ENCODE data around the gene PLA2G15.

The PLA2G15 gene

DNA sequence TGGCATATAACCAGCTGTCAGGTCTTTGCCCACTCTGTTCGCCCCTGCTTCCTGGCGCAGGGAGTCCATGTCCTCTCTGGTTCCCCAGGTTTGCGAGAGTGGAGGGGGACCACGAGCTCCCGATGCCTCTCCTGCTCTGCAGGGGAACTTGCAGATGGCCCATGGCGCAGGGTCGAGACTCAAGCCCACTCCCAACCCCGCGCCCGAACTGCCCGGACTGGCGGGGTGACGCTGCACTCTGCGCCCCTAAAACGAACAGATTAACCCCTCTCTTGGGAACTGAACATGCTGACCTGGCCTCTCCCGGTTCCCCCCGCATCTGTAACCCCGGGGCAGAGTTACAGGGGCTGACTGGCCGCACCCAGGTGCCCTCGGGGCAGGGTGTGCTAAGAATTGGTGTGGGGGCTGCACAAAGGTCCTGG lies 681 bp upstream of the PLA2G15 start:
- DNase-seq (ENCODE audit: low read depth) = no peak
- peak overlapping the region; percentile 98 for H3K4me3 ChIP-seq (ENCODE audit: low read length)
- TF ChIP-seq, protein P1, sequence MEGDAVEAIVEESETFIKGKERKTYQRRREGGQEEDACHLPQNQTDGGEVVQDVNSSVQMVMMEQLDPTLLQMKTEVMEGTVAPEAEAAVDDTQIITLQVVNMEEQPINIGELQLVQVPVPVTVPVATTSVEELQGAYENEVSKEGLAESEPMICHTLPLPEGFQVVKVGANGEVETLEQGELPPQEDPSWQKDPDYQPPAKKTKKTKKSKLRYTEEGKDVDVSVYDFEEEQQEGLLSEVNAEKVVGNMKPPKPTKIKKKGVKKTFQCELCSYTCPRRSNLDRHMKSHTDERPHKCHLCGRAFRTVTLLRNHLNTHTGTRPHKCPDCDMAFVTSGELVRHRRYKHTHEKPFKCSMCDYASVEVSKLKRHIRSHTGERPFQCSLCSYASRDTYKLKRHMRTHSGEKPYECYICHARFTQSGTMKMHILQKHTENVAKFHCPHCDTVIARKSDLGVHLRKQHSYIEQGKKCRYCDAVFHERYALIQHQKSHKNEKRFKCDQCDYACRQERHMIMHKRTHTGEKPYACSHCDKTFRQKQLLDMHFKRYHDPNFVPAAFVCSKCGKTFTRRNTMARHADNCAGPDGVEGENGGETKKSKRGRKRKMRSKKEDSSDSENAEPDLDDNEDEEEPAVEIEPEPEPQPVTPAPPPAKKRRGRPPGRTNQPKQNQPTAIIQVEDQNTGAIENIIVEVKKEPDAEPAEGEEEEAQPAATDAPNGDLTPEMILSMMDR (conservative IDR thresholded peaks at IDR 0.05; ENCODE audit: low read length) = no peak

DNA sequence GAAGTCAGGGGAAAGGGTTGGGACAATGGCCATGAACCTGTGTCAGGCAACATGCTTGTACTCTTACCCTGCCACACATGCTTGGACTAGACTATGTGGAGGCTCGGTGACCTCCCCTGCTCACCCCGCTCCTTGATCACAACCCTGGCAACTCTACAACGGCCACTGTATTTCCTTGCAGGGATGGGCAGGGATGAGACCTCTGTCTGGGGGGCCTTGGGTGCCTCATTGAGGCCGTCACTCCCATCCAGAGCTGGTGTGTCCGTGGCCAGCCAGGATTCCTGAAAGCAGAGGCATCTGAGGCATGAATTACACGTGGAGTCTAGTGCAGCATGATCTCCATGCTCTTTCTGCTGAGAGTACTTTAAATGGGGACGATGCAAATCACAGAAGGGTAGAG lies 948 bp downstream of the PLA2G15 start:
- H3K4me3 ChIP-seq (ENCODE audit: low read length) = peak overlapping the region; percentile 98
- TF ChIP-seq, protein P1 (conservative IDR thresholded peaks at IDR 0.05; ENCODE audit: low read length) = no peak
- no peak for DNase-seq (ENCODE audit: low read depth)

DNA sequence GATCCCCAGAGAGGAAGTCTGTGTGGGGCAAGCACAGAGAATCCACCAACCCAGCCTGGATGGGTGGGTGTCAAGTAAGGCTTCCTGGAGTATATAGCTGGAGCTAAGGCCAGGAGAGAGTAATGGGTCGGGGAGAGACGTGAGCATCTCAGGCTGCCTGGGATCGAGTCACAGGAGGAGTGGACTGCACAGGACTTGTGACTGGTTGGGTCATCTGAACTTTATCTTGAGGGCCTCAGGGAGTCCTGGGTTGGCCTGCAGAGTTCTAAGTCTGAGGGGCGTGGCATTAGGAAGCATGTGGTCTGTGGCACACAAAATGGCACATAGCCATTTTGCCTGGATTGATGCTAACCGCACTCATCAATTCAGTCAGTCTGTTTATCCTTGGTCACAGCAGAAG lies 1.5 kb downstream of the PLA2G15 start:
- peak; percentile 41 for DNase-seq (ENCODE audit: low read depth)
- H3K4me3 ChIP-seq (ENCODE audit: low read length) = no peak overlapping the region; the same call in none of the 2 replicates
- TF ChIP-seq, protein P1 (conservative IDR thresholded peaks at IDR 0.05; ENCODE audit: low read length) = no peak

DNA sequence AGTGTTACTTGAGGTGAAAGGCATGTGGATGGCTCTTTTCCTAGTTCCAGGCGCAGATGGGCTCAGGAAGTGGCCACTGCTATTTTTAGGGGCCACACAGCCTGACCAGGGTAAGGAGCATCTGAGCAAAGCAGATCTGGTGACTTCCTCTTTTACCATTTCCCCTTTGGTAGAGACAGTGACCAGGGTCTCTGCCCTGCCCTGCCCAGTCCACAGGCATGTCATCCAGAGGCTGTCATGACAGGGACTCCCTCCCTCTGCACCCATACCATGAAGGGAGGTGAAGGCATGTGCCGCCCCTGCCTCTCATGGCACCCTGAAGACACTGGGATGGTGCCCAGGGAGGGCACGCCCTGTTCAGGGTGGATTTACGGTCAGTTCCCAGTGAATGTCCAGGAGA lies 2.2 kb downstream of the PLA2G15 start:
- no peak for DNase-seq (ENCODE audit: low read depth)
- TF ChIP-seq, protein P1 (conservative IDR thresholded peaks at IDR 0.05; ENCODE audit: low read length) = no peak
- no peak overlapping the region for H3K4me3 ChIP-seq (ENCODE audit: low read length)

DNA sequence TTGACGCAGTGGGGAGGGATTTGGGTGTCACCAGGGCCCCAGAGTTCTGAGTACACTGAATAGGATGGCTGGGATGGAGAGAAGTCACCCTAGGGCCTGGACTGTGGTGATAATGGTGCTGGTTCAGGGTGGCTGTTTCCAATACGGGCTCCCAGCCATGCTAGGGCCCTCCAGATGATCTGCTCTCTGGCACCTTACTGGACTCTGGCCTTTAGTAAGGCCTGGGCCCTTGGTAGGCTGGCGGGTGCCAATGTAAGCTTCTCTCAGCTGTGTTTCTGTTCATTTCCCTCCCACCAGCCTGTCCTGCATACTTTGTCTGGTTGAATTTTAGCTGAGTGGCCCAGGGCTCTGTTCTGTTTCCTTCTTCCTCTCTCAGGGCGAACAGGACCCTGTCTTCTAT lies 2.8 kb downstream of the PLA2G15 start:
- DNase-seq (ENCODE audit: low read depth) = no peak
- H3K4me3 ChIP-seq (ENCODE audit: low read length) = no peak overlapping the region
- TF ChIP-seq, protein P1 (conservative IDR thresholded peaks at IDR 0.05; ENCODE audit: low read length) = no peak

DNA sequence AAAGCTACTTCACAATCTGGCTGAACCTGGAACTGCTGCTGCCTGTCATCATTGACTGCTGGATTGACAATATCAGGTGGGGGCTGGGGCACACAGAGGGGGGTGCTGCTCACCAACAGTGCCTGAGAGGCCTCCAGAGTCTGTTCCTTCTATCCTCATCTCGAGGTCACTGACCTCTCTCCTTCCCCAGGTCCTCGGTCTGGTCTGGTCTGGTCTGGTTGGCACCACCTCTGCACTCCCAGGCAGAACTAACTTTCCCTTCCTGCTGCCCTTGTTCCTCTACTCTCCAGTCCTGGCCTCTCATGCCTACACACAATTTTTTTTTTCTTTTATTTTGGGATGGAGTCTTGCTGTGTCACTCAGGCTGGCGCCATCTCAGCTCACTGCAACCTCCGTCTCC lies 4.2 kb downstream of the PLA2G15 start:
- TF ChIP-seq, protein P1 (conservative IDR thresholded peaks at IDR 0.05; ENCODE audit: low read length) = no peak
- no peak overlapping the region for H3K4me3 ChIP-seq (ENCODE audit: low read length)
- no peak for DNase-seq (ENCODE audit: low read depth)

DNA sequence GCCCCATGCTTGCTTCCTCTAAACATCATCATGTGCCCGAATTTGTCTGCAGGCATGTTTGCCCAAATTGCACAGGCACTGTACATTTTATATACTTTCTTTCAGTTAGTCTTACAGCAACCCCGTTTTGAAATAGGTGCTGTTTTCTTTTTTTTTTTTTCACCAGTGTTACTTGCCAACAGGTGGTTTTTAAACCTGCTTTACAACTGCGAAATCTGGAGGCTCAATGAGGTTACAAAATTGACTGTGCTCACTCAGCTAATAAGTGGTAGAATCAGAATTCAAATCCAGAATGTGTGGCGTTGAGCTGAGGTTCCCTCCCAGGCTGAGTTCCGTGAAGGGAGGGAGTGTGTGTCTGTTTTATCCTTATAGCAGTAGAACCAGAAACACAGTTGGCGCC lies 5.8 kb downstream of the PLA2G15 start:
- TF ChIP-seq, protein P1 (conservative IDR thresholded peaks at IDR 0.05; ENCODE audit: low read length) = no peak
- no peak overlapping the region for H3K4me3 ChIP-seq (ENCODE audit: low read length)
- DNase-seq (ENCODE audit: low read depth) = no peak

Measured in AG10803 (cell line).